Cerebellar nuclear complex (tissue), 1 donor: ENCODE measurements around the gene MYL3.

Source experiments
- DNase-seq, 2 experiments: peaks; one replicate each; lab custom pipeline; 2025; lab: John Stamatoyannopoulos, UW

MYL3 gene

GRCh38 chr3:46850468-46850779 is 12.8 kb downstream of the MYL3 start:
- no peak for DNase-seq

GRCh38 chr3:46849686-46850467 is 13.4 kb downstream of the MYL3 start:
- DNase-seq, result no peak

- DNase-seq, result no peak
These were observed 14.1 kb downstream of the MYL3 start for GRCh38 chr3:46849045-46849631.

- DNase-seq, result no peak
These were observed 14.8 kb downstream of the MYL3 start for GRCh38 chr3:46848271-46849044.

- no peak for DNase-seq
These were observed 15.5 kb downstream of the MYL3 start for GRCh38 chr3:46847744-46848143.

- DNase-seq, result no peak
These were observed 16.4 kb downstream of the MYL3 start for GRCh38 chr3:46846624-46847542.

- no peak for DNase-seq
These were observed 17.2 kb downstream of the MYL3 start for GRCh38 chr3:46845860-46846623.

- DNase-seq, result no peak
These were observed 17.8 kb downstream of the MYL3 start for GRCh38 chr3:46845397-46845859.

- DNase-seq, result no peak
These were observed 18.3 kb downstream of the MYL3 start for GRCh38 chr3:46844881-46845312.

GRCh38 chr3:46844397-46844796 is 18.8 kb downstream of the MYL3 start:
- DNase-seq, result no peak

- DNase-seq, result no peak
These were observed 19.7 kb downstream of the MYL3 start for GRCh38 chr3:46843508-46843907.

- no peak for DNase-seq
These were observed 22.8 kb downstream of the MYL3 start for GRCh38 chr3:46840491-46840890.

GRCh38 chr3:46838301-46838700 is 24.9 kb downstream of the MYL3 start:
- DNase-seq, result no peak

GRCh38 chr3:46835491-46835890 is 27.8 kb downstream of the MYL3 start:
- DNase-seq, result no peak

- DNase-seq, result no peak
These were observed 28.2 kb downstream of the MYL3 start for GRCh38 chr3:46835054-46835453.

- no peak for DNase-seq
These were observed 29.6 kb downstream of the MYL3 start for GRCh38 chr3:46833346-46834300.

GRCh38 chr3:46831841-46832240 is 31.4 kb downstream of the MYL3 start:
- DNase-seq, result no peak

GRCh38 chr3:46831316-46831715 is 31.9 kb downstream of the MYL3 start:
- no peak for DNase-seq

GRCh38 chr3:46830801-46831200 is 32.4 kb downstream of the MYL3 start:
- DNase-seq, result no peak

- no peak for DNase-seq
These were observed 33.5 kb downstream of the MYL3 start for GRCh38 chr3:46829699-46830208.
